GM19025 (cell line): ENCODE measurements around the gene PUS1.
A peak's percentile ranks its signal among the peaks of the same experiment; 100 is the strongest.

Source experiments
- ATAC-seq: cut with Tn5 transposase; IDR thresholded peaks from one replicate; pipeline ENCODE4 v1.9.1; 2021; ENCODE audit warnings: mild to moderate bottlenecking, low read depth, moderate library complexity; ENCODE audit not compliant: unreplicated experiment

The PUS1 gene

DNA sequence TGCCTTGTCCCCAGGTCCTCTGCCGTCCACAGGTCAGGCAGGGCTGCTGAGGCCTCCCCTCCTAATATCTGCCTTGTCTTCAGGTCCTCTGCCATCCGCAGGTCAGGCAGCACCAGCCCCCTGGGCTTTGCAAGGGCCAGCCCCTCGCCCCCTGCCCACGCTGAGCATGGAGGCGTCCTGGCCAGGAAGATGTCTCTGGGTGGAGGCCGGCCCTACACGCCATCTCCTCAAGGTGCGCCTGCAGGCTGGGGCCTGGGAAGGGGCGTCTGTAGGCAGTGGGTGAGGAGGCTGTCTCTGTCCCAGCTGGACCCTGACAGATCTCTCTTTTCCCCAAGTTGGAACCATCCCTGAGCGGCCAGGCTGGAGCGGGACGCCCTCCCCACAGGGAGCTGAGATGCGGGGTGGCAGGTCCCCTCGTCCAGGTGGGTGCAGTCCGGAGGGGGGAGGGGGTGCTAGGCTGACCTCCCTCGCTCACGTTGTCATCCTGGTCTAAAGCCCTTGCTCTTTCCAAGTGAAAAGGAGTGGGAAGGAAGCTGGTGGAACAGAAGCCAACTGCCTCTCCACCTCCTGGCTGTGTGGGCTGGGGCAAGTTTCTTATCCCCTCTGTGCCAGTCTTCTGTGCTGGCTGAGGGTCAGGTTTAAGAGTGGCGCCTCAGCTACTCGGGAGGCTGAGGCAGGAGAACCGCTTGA, 13.9 kb upstream of the PUS1 start:
- ATAC-seq = no peak

DNA sequence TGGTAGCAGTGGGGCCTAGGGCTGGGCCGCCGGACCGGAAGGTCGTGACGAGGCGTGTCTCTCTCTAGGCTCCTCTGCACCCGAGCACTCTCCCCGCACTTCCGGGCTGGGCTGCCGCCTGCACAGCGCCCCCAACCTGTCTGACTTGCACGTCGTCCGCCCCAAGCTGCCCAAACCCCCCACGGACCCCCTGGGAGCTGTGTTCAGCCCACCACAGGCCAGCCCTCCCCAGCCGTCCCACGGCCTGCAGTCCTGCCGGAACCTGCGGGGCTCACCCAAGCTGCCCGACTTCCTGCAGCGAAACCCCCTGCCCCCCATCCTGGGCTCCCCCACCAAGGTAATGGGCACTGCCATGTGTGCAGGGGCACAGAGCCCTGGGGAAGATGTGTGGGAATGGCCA, 13.3 kb upstream of the PUS1 start:
- ATAC-seq = no peak

DNA sequence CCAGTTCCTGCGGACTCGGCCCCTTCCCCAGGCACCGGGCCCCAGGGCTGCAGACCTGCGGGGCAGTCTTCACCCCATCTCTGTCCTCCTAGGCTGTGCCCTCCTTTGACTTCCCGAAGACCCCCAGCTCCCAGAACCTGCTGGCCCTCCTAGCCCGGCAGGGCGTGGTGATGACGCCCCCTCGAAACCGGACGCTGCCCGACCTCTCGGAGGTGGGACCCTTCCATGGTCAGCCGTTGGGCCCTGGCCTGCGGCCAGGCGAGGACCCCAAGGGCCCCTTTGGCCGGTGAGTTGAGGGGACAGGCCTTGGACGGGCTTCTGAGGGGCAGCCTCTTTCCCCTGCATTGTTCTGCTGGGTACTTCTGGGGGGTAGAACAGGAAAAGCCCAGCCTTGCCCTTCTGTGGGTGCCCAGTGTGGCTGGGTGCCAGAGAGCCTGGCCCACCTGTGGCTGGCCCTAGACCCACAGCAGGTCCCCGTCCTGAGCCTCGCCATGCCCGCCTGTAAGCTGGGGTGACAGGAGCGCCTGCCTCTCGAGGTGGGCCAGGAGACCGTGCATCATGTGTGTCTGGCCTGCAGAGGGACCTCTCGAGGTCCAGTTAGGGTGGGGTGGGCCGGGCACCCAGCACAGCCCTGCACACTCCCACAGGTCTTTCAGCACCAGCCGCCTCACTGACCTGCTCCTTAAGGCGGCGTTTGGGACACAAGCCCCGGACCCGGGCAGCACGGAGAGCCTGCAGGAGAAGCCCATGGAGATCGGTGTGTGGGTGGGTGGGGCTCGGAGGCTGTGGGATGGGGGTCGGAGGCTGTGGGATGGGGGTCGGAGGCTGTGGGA, 12.6 kb upstream of the PUS1 start:
- ATAC-seq = no peak

DNA sequence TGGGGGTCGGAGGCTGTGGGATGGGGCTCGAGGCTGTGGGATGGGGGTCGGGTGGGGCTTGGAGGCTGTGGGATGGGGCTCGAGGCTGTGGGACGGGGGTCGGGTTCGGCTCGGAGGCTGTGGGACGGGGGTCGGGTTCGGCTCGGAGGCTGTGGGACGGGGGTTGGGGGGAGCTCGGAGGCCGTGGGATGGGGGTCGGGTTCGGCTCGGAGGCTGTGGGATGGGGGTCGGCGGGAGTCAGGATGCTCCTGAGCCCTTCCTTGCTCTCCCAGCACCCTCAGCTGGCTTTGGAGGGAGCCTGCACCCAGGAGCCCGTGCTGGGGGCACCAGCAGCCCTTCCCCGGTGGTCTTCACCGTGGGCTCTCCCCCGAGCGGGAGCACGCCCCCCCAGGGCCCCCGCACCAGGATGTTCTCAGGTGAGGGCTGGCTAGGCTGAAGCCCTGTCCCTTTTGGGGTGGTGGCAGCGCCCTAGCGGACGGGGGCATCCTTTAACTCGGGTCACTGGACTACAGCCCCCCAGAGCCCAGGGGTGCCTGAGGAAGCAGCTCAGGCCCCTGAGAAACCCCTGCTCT, 11.9 kb upstream of the PUS1 start:
- no peak for ATAC-seq

DNA sequence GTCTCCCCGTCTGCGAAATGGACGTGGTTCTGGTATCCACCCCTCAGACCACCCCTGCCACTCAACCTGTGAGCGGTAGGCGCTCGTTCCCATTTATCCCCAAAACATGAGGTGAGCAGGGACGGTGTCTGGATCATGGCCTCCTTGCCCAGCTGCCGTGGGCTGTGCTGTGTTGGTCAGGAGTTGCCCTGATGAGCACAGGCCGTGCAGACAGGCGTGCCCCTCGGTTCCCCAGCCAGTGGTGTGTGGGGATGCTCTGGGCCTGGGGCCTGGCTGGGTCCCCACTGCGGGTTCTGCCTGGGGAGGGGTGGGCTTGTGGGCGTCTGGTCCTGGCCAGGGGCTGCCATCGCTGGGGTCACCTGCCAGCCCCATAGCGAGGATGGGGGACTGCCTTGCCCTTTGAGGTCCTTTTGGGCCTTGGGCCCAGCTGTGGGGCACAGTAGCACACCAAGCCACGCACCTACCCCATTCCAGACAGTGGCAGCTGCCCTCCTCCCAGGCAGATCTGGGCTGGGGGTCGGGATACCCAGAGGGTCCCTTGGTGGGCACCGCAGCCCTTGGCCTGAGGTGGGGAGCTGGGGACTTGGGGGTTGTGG, 11.3 kb upstream of the PUS1 start:
- no peak for ATAC-seq

DNA sequence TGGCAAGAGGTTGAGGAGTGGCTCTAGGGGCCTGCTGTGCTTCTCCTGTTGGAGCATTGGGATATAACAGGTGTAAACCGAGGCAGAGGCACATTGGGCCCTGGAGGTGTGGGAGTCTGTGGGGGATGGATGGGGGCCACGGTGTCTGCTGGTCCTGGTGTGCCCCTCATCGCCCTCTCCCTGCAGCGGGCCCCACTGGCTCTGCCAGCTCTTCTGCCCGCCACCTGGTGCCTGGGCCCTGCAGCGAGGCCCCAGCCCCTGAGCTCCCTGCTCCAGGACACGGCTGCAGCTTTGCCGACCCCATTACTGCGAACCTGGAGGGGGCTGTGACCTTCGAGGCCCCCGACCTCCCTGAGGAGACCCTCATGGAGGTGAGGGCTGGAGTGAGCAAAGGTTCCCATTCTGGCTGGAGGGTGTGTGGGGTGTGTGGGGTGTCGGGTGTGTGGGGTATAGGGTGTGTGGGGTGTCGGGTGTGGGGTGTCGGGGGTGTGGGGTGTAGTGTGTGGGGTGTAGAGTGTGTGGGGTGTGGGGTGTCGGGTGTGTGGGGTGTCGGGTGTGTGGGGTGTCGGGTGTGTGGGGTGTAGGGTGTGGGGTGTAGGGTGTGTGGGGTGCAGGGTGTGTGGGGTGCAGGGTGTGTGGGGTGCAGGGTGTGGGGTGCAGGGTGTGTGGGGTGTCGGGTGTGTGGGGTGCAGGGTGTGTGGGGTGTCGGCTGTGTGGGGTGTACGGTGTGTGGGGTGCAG, 10.6 kb upstream of the PUS1 start:
- no peak for ATAC-seq

DNA sequence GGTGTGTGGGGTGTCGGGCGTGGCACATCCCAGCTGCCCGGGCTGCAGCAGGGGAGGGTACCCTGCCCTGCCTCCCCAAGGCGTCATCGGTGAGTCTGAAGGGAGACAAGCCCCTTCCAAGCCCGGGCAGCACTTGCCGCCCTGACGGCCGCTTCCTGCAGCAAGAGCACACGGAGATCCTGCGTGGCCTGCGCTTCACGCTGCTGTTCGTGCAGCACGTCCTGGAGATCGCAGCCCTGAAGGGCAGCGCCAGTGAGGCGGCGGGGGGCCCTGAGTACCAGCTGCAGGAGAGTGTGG, 10.1 kb upstream of the PUS1 start:
- no peak for ATAC-seq

DNA sequence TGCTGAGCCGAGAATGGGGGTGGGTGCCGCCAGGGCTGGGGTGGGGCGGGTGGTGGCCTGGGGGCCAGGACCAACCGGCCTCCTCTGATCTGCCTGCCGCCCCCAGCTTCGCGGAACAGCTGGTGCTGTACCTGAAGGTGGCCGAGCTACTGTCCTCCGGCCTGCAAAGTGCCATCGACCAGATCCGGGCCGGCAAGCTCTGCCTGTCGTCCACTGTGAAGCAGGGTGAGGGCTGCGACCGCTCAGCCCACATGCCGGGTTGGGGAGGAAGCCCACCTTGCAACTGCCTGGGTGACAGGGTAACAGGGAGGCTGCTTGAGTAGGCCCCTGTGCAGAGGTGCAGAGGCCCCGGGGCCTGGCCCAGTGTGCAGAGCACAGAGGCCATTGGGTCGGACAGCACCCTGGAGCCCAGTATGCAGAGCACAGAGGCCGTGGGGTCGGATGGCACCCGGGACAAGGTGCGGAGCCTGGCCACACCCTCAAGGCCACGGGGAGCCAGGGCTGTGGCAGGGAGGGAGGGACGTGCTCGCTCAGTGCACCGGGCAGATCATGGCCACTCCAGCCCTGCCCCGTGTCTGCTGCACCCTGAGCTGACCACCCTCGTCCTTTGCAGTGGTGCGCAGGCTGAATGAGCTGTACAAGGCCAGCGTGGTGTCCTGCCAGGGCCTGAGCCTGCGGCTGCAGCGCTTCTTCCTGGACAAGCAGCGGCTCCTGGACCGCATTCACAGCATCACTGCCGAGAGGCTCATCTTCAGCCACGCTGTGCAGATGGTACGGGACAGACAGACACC, 9.5 kb upstream of the PUS1 start:
- ATAC-seq = no peak

DNA sequence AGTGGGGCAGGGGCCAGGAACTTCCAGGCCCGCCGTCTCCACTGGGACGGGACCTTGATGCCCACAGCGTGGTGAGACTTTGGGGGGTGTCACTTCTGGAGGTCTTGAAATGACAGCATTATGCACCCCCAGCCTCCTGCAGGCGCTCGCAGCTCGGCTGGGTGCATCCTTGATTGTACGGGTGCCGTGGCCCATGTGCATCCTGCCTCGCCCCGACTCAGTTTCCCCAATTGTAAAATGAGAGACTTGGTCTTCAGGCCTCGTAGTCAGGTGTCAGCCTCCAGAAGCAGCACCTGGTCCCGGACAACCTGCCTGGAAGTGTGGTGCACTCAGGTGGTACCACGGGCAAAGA, 8.9 kb upstream of the PUS1 start:
- no peak for ATAC-seq

DNA sequence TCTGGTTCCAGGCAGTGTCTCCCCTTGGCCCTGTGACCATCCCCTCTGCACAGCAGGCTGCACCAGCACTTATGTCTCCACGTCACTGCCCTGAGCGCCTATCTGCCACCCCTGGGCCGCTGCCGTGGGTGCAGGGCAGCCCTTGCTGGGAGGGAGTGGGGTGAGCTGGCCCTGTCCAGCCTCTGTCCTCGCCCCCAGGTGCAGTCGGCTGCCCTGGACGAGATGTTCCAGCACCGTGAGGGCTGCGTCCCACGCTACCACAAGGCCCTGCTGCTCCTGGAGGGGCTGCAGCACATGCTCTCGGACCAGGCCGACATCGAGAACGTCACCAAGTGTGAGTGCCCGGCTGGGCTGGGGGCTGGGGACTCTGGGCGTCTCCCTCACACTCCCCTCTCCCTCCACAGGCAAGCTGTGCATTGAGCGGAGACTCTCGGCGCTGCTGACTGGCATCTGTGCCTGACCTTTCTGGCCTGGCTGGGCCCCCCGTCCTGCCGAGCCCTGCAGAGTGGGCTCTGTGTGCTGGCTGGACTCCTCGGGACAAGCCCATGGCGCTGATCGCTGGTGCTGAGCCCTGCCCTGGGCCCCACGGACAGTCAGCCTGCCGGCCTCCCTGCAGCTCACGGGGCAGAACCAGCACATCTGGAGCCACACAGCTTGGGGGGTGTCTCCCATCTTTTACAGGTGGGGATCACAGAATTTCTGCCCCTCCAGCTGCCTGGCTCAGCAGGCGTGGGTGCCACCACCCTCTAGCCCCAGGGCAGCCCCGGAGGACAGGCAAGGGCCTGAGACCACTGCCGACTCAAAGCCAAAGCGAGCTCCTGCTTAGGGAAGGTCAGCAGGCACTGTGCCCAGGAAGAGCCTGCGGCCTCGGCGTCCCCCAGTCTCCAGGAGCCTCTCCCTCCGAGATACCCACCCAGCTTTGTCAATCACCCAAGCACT, 7.9 kb upstream of the PUS1 start:
- ATAC-seq = no peak

DNA sequence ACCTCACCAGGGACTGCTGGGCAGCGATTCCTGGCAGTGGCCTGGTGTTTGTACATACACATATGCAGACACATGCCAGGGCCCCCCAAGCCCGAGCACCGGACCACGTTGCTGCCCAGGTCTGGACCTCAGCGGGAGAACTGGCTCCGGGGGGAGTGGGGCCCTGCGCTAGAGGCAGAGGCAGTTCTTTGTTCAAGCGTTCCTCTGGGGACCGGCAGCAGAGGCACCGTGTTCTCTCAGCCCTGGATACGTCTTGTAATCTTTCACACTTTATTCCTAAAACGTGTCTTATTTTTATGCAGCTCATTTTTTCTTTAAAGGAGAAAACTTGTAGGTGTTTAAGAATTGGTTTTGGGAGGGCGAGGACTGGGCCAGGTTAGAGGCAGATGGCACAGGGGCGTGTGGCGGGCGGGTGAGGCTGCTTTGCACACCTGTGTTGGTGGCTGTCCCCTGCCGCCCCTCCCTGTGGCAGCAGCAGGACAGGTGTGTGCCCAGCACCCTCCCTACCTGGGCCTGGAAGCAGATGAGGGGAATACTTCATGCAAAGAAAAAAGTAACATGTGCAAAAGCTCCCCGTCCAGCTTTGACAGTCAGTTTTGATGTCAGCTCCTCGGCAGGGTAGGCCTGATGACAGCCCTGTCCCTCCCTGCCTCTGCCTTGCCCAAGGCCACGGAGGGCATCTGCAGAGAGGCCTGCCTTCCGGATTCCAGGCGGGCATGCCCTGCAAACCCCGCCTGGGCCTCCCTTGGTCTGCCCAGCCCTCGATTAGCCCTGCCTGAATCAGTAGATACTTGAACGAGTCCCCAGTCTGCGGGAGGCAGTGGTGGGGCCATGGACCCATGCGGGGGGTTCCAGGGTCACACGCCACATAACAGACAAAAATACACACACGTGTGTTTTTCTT, 7.0 kb upstream of the PUS1 start:
- no peak for ATAC-seq

DNA sequence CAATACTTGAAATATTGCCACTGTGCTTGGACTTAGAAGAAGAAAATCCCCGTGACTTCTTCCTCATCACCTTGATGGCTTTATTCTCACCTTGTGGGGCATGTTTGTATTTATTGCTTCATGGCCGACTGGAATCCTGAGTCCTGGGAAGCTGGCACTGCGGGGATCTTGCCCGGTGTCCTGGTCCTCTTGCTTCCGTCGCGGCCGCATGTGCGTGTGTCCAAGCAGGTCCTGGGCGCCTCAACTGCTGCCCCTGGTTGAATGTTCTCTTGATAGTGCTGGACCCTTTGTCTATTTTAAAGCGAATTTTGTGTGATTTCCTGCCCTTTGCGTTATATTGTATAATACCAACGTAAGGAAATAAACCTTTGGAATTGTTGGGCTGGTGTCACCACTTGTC, 6.3 kb upstream of the PUS1 start:
- ATAC-seq = no peak

DNA sequence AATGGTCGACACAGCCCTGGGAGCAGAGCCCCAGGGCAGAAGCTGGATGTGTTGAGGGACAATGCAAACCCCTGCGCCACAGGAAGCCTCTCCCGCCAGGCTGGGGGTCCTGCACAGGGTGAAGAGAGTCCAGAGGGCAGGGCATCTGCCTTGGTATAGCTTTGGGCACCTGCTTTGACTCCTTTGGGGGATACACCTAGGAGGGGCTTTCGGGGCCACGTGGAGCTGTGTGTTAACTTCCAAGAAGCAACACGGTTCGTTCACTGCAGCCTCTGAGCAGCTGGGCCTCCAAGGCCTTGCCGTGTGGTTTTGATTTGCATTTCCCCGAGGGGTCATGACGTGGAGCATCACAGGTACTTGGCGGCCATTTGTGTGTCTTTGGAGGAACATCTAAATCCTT, 5.8 kb upstream of the PUS1 start:
- peak; percentile 72 for ATAC-seq

DNA sequence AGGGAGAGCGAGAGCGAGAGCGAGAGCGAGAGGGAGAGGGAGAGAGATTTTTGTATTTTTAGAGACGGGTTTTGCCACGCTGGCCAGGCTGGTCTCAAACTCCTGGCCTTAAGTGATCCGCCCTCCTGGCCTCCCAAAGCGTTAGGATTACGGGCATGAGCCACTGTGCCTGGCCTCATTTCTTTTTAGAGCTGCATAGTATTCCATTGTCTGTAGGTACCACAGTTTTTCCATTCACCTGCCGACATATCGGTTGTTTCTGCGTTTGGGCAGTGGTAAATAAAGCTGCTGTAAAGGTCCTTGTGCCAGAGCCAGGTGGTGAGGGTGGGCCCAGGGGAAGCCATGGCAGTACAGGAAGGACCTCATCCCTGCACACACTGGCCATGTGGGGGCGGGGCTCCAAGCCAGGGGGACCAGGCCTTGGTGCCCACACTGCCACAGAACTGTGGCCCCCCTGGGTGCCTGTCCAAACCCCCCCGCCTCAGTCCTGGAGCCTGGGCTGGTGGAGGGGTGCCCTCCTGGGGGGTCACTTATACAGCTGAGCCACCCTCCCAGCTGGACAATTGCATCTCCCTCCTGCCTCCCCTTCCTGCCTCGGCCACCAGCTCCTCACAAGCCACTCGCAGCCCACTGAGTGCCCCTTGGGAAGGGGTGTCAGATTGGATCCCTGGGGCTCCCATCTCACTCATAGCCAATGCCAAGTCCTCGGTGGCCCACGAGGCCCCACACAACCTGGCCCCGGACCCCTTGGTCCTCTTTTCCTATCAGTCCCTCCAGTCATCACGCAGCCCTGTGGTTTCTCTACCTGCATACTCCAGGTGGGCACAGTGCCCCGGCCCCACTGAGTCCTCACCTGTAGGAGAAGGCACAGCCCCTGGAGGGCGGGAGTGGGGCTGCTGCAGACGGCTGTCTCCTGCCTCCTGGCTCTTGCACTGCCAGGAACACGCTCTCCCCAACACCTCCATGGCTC, 1.7 kb upstream of the PUS1 start:
- ATAC-seq = no peak

DNA sequence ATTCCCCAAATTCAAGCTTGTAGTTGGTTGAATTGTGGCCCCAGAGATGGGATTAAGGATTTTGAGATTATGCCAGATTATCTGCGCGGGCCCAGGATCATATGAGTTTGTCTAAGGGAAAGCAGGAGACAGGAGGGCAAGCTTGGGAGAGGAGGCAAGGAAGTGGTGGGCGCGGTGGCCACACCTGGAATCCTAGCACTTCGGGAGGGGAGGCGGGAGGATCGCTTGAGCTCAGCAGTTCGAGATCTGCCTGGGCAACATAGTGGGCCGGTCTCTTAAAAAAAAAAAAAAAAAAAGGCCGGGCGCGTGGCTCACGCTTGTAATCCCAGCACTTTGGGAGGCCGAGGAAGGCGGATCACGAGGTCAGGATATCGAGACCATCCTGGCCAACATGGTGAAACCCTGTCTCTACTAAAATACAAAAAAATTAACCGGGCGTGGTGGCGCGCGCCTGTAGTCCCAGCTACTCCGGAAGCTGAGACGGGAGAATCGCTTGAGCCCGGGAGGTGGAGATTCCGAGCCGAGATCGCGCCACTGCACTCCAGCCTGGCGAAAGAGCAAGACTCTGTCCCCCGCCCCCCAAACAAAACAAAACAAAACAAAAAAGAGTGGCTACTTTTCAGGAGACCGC, 881 bp upstream of the PUS1 start:
- ATAC-seq = peak; percentile 1

DNA sequence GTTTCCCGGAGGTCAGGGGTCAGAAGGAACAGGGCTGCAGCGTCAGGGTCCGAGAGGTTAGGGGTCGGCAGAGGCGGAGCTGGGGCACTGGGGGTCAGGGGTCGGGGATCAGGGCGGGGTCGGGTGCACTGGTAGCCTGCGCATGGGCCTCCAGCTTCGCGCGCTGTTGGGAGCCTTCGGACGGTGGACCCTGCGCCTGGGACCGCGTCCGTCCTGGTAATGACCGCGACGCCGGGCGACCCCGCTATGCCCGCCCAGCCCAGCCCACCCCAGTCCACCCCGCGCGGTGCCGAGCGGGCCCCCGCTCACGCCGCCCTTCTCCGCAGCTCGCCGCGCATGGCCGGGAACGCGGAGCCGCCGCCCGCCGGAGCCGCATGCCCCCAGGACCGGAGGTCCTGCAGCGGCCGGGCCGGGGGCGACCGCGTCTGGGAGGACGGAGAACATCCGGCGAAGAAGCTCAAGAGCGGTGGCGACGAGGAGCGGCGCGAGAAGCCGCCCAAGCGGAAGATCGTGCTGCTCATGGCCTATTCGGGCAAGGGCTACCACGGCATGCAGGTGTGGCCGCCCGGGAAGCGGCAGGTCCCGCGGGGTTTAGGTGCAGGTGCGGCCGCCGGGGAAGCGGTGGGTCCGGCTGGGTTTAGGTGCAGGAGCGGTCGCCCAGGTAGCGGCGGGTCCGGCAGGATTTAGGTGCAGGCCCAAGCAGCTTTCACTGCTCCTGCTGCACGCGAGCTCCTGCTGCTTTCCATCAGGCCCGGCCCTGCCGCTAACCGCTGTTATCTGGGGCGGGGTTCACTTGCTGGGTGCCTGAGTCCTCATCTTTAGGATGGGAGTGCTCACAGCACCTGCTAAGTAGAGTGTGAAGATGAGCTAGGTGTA, 743 bp downstream of the PUS1 start:
- no peak for ATAC-seq
